Ectodermal cell (in vitro differentiated cells): ENCODE results near the gene OR9A4. TPM values are rescaled to one million over a fixed set of nuclear protein-coding genes. Genes with fewer than 3 reads are reported as not detected.

Experiments
- H3K27ac ChIP-seq: 2 replicates; pipeline ENCODE4 v1.7.0; 2013; ENCODE audit warnings: mild to moderate bottlenecking, low read depth, low read length; ENCODE audit not compliant: insufficient read depth, poor library complexity, severe bottlenecking
- H3K27me3 ChIP-seq: 2 replicates; pipeline ENCODE4 v1.7.0; 2013; ENCODE audit warnings: mild to moderate bottlenecking, low read length; ENCODE audit not compliant: insufficient read depth, control insufficient read depth, poor library complexity, severe bottlenecking
- H3K36me3 ChIP-seq: one replicate; pipeline ENCODE4 v1.7.0; 2013; ENCODE audit warnings: low read length; ENCODE audit not compliant: control insufficient read depth, insufficient read depth
- H3K4me1 ChIP-seq: one replicate; pipeline ENCODE4 v1.7.0; 2013; ENCODE audit warnings: low read length; ENCODE audit not compliant: control insufficient read depth, insufficient read depth
- H3K4me3 ChIP-seq: 2 replicates; pipeline ENCODE4 v1.7.0; 2013; ENCODE audit warnings: low read depth, low read length, control low read depth; ENCODE audit not compliant: insufficient read depth
- H3K9me3 ChIP-seq: 2 replicates; pipeline ENCODE4 v1.7.0; 2013; ENCODE audit warnings: mild to moderate bottlenecking, low read length, moderate library complexity; ENCODE audit not compliant: control insufficient read depth
- WGBS, 2 experiments: methylation state at CpG; one replicate each; pipeline ENCODE4 v1.1.7; 2013; ENCODE audit warnings: missing lambda C conversion rate in 2 of 2; 5-methylcytosine and 5-hydroxymethylcytosine counted together
- polyA plus RNA-seq, 4 experiments: library from polyadenylated mRNA; stranded (reverse); fragments of 50-300 nt; gene quantifications; one replicate each; pipeline ENCODE4 v1.2.3, GENCODE V29; 2013

Gene OR9A4, protein sequence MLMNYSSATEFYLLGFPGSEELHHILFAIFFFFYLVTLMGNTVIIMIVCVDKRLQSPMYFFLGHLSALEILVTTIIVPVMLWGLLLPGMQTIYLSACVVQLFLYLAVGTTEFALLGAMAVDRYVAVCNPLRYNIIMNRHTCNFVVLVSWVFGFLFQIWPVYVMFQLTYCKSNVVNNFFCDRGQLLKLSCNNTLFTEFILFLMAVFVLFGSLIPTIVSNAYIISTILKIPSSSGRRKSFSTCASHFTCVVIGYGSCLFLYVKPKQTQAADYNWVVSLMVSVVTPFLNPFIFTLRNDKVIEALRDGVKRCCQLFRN
- polyA plus RNA-seq (2013, experiment 1 of 4), result not detected
- polyA plus RNA-seq (2013, experiment 2 of 4), result not detected
- not detected for polyA plus RNA-seq (2013, experiment 3 of 4)
- polyA plus RNA-seq (2013, experiment 4 of 4), result not detected

GRCh38 chr7:141916099-141916498, at the start of gene OR9A4:
OR9A4 (plus strand) TSS chr7:141916399; CDS start chr7:141918876, 2,477 bp downstream.
- Histone ChIP-seq H3K4me1 (no peaks in the 10 kb centered on the region), H3K4me3 (no peak within 1 kb of the TSS), H3K27me3 (no peaks in the 10 kb centered on the region), H3K27ac (no peak within 1 kb of the TSS), H3K36me3 (no peaks in the 10 kb centered on the region), H3K9me3 (no peaks in the 10 kb centered on the region)
- WGBS, 2 experiments, result 91 to 95% methylated on average over 3 of the region's 3 CpGs

DNA sequence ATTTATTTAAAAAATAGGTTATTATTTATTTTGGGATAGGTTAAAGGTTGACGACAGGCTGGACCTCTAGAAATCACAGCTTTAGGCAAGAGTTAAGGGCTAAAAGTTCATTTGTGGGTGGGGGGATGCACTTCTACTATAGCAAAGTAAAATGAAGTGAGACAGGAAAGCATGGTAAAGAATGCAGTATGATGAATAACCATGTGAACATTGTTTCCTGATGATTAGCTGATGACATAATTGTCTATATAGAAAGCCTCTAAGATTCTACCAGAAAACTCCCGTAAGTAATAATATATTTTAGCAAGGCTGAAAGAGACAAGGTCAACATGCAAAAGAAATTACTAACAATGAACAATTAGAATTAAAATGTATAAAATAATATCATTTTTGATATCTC, 49.2 kb upstream of the OR9A4 start:
- WGBS, 2 experiments, result 86 to 100% methylated on average over 1 of the region's 2 CpGs
- H3K4me1 ChIP-seq, result no peaks in the 10 kb centered on the region
- H3K27me3 ChIP-seq, result no peaks in the 10 kb centered on the region
- H3K4me3 ChIP-seq, result no peak overlapping the region
- H3K36me3 ChIP-seq, result no peaks in the 10 kb centered on the region
- no peaks in the 10 kb centered on the region for H3K9me3 ChIP-seq
- no peak overlapping the region for H3K27ac ChIP-seq

- Histone ChIP-seq H3K36me3 (no peaks in the 10 kb centered on the region), H3K4me3 (no peak overlapping the region)
Observed at GRCh38 chr7:141872931-141873330, 43.3 kb upstream of the OR9A4 start.

DNA sequence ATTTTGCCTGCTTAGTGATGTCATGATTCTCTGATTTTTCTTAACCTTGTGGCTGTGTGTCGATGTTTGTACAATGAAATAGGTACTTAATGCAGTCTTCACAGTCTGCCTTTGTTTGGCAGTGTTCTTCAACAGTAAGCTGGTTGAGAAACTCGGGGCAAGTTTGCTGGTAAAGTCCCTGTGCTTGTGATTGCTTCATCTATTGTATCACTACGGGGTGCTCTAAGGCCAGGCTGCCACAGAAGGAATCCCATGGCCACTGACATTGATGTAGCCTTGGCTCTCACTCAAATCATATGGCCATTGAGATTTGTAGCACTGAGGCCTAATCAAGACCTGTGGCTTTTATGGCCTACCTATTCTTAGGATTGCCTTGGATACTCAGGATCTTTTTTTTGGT, 41.4 kb upstream of the OR9A4 start:
- no peak overlapping the region for H3K27ac ChIP-seq
- WGBS, 2 experiments, result 61 to 68% methylated on average over 3 of the region's 3 CpGs
- H3K36me3 ChIP-seq, result no peaks in the 10 kb centered on the region
- no peaks in the 10 kb centered on the region for H3K9me3 ChIP-seq
- no peaks in the 10 kb centered on the region for H3K4me1 ChIP-seq
- H3K4me3 ChIP-seq, result no peak overlapping the region
- no peaks in the 10 kb centered on the region for H3K27me3 ChIP-seq

More at GRCh38 chr7:141872931-141873330, 43.3 kb upstream of the OR9A4 start:
- Histone ChIP-seq H3K9me3 (no peaks in the 10 kb centered on the region), H3K4me1 (no peaks in the 10 kb centered on the region), H3K27ac (no peak overlapping the region), H3K27me3 (no peaks in the 10 kb centered on the region)
- 95 to 96% methylated on average over 3 of the region's 3 CpGs for WGBS, 2 experiments

DNA sequence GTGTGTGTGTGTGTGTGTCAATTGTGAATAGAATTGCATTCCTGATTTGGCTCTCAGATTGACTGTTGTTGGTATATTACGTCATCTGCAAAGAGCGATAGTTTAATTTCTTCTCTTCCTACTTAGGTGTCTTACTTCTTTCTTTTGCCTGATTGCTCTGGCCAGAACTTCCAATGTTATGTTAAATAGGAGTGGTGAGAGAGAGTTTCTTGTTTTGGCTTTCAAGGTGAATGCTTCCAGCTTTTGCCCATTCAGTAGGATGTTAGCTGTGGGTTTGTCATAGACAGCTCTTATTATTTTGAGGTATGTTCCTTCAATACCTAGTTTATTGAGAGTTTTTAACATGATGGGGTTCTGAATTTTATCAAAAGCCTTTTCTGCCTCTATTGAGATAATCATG, 40.7 kb upstream of the OR9A4 start:
- Histone ChIP-seq H3K27ac (no peak overlapping the region), H3K36me3 (no peaks in the 10 kb centered on the region), H3K9me3 (no peaks in the 10 kb centered on the region), H3K4me1 (no peaks in the 10 kb centered on the region), H3K27me3 (no peaks in the 10 kb centered on the region), H3K4me3 (no peak overlapping the region)
- WGBS, 2 experiments, result 60 to 80% methylated on average over 1 to 2 of the region's 2 CpGs

GRCh38 chr7:141876371-141876770, 39.8 kb upstream of the OR9A4 start:
- Histone ChIP-seq H3K36me3 (no peaks in the 10 kb centered on the region), H3K9me3 (no peaks in the 10 kb centered on the region), H3K4me3 (no peak overlapping the region), H3K4me1 (no peaks in the 10 kb centered on the region), H3K27me3 (no peaks in the 10 kb centered on the region), H3K27ac (no peak overlapping the region)
- 74 to 86% methylated on average over 1 of the region's 1 CpG for WGBS, 2 experiments

DNA sequence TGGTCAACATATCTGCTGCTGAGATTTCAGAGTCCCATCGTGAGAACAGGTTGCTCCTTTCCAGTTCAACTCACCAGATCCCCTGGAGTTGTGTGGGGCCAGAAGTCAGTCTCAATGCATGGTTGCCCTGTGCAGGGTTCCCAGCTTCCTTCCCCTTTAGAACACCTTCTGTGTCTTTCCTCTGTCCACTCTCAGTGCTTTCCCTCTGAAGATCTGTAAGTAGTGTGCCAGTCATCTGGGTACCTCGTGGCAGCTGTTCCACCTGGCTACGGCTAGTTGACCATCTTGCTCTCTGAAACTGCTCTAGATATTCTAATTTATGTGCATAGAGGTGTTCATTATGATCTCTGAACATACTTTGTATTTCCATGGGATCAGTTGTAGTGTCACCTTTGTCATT, 38.8 kb upstream of the OR9A4 start:
- H3K27me3 ChIP-seq, result no peaks in the 10 kb centered on the region
- WGBS, 2 experiments, result 91 to 97% methylated on average over 3 of the region's 3 CpGs
- no peaks in the 10 kb centered on the region for H3K9me3 ChIP-seq
- no peaks in the 10 kb centered on the region for H3K4me1 ChIP-seq
- no peak overlapping the region for H3K27ac ChIP-seq
- H3K4me3 ChIP-seq, result no peak overlapping the region
- no peaks in the 10 kb centered on the region for H3K36me3 ChIP-seq

- Histone ChIP-seq H3K9me3 (no peaks in the 10 kb centered on the region), H3K27me3 (no peaks in the 10 kb centered on the region), H3K4me1 (no peaks in the 10 kb centered on the region), H3K27ac (no peak overlapping the region), H3K36me3 (no peaks in the 10 kb centered on the region), H3K4me3 (no peak overlapping the region)
- WGBS, 2 experiments, result 76% methylated on average over 5 of the region's 5 CpGs
Observed at GRCh38 chr7:141880960-141881359, 35.2 kb upstream of the OR9A4 start.

GRCh38 chr7:141884539-141885225, 31.5 kb upstream of the OR9A4 start:
- Histone ChIP-seq H3K36me3 (no peaks in the 10 kb centered on the region), H3K27ac (no peak overlapping the region), H3K4me1 (no peaks in the 10 kb centered on the region), H3K4me3 (no peak overlapping the region), H3K9me3 (no peaks in the 10 kb centered on the region), H3K27me3 (no peaks in the 10 kb centered on the region)
- WGBS, 2 experiments, result 83 to 84% methylated on average over 5 of the region's 5 CpGs

GRCh38 chr7:141889321-141889720, 26.9 kb upstream of the OR9A4 start:
- Histone ChIP-seq H3K4me3 (no peak overlapping the region), H3K4me1 (no peaks in the 10 kb centered on the region), H3K9me3 (no peaks in the 10 kb centered on the region), H3K36me3 (no peaks in the 10 kb centered on the region), H3K27me3 (no peaks in the 10 kb centered on the region), H3K27ac (no peak overlapping the region)
- WGBS, 2 experiments, result 100% methylated on average over 1 of the region's 1 CpG
